Psoas muscle (tissue), 8 donors: Measurements from ENCODE around the gene AVPR1B. TPM values are rescaled to one million over a fixed set of nuclear protein-coding genes. Genes with fewer than 3 reads are reported as not detected.
A peak's percentile ranks its signal among the peaks of the same experiment; 100 is the strongest.

Source experiments
- ATAC-seq, 4 donors: fragments of 200-7000 bp; cut with Tn5 transposase; one replicate each; pipeline ENCODE4 v1.9.1; 2020; ENCODE audit warnings: moderate library complexity in 3 of 4, mild to moderate bottlenecking in 2 of 4
- DNase-seq, 2 donors: peaks; one replicate each; pipeline ENCODE4 v3.0.0-alpha.2; 2020
- H3K27ac ChIP-seq: fragments of 200-600 bp; one replicate; pipeline ENCODE4 v1.8.0; 2022
- H3K27me3 ChIP-seq, 3 donors: fragments of 200-600 bp in 1 of 3; one replicate each; pipeline versions ENCODE4 v1.6.1 to v1.8.0; 2013 to 2022; ENCODE audit warnings: low read length in 2 of 3, mild to moderate bottlenecking in 2 of 3, moderate library complexity in 1 of 3; ENCODE audit not compliant: insufficient read depth in 3 of 3
- H3K36me3 ChIP-seq, 2 donors: fragments of 200-600 bp in 1 of 2; one replicate each; pipeline versions ENCODE4 v1.6.1 to v1.8.0; 2013 to 2022; ENCODE audit warnings: low read depth in 1 of 2, mild to moderate bottlenecking in 1 of 2, moderate library complexity in 1 of 2; ENCODE audit not compliant: insufficient read depth in 1 of 2
- H3K4me1 ChIP-seq: fragments of 200-600 bp; one replicate; pipeline ENCODE4 v1.8.0; 2022
- H3K4me3 ChIP-seq: fragments of 200-600 bp; one replicate; pipeline ENCODE4 v1.8.0; 2022; ENCODE audit warnings: mild to moderate bottlenecking
- H3K9me3 ChIP-seq: fragments of 200-600 bp; one replicate; pipeline ENCODE4 v1.8.0; 2022
- CTCF ChIP-seq: fragments of 200-600 bp; IDR thresholded peaks from one replicate; pipeline ENCODE4 v1.8.0; 2022; ENCODE audit warnings: antibody characterized with exemption
- WGBS, 3 donors: extraction: QIAGEN DNeasy Blood & Tissue Kit; methylation state at CpG; one replicate each; pipeline versions ENCODE4 v1.1.6 to v1.1.7; 2013; 5-methylcytosine and 5-hydroxymethylcytosine counted together
- intact Hi-C, 2 donors: fragments of 100-400 bp; cut with DNase I; formaldehyde crosslinking; loops; one replicate each; pipeline versions ENCODE4 v1.11.0 to v1.14.2; 2022
- polyA plus RNA-seq, 3 donors: library from polyadenylated mRNA; stranded (reverse); fragments of 200-250 nt; gene quantifications; one replicate each; pipeline ENCODE4 v1.2.3, GENCODE V29; 2013
- total RNA-seq, 4 donors: library from RNA; stranded (reverse); fragmentation: NEBNext Ultra II Directional in 2 of 4; extraction: Animal tissue kit (Norgen Biotek cat#: 25700) in 2 of 4; gene quantifications; one replicate each; pipeline versions ENCODE4 v1.2.1 to v1.2.4, GENCODE V29; 2021 to 2023
- donor health status: healthy with polysubstance abuse.
- donor health status: DM: no; HTN: no; CAD: no; lungs with moderate emphysema.
- donor health status: Bipolar disorder and iron deficiency.
- donor health status: healthy.
- donor health status: DM: yes; HTN: yes; CAD: no.
- donor health status: DM: no; HTN: no; CAD: no.
- donor health status: DM: no; HTN: no; CAD: no.
- donor health status: DM: yes; HTN: yes; CAD: no.

AVPR1B gene
- total and polyA plus RNA-seq, 7 donors: not detected

- Histone ChIP-seq H3K4me1 (no peaks in the 10 kb centered on the region), H3K36me3 (no peaks in the 10 kb centered on the region), H3K27ac (no peak overlapping the region), H3K4me3 (no peak overlapping the region), H3K27me3 (no peaks in the 10 kb centered on the region), H3K9me3 (no peaks in the 10 kb centered on the region)
- DNase-seq: peak; percentile 77 to 85
- peak; percentile 88 for TF ChIP-seq CTCF
- WGBS, 3 donors: 44 to 47% (median 47%) methylated on average over 8 of the region's 8 CpGs
- intact Hi-C loops: loop anchor here (1.0 to 5.0 kb wide), 6 partner anchors 74 to 314 kb away; no protein-coding TSS in a partner anchor
- ATAC-seq: peak; percentile 83 to 94 (median 90)
Measured at GRCh38 chr1:206106328-206107167, 10.6 kb downstream of the AVPR1B start.

- H3K4me1 ChIP-seq: no peaks in the 10 kb centered on the region
- TF ChIP-seq CTCF: no peak
- 53 to 65% (median 55%) methylated on average over 4 of the region's 4 CpGs for WGBS, 3 donors
Measured at GRCh38 chr1:206105464-206105995, 11.7 kb downstream of the AVPR1B start.

GRCh38 chr1:206103979-206104378 lies 13.2 kb downstream of the AVPR1B start:
- ATAC-seq: no peak
- Histone ChIP-seq H3K9me3 (no peaks in the 10 kb centered on the region), H3K27me3 (no peaks in the 10 kb centered on the region), H3K27ac (no peak overlapping the region), H3K4me3 (no peak overlapping the region), H3K36me3 (no peaks in the 10 kb centered on the region), H3K4me1 (no peaks in the 10 kb centered on the region)
- no peak for DNase-seq
- 90 to 92% (median 92%) methylated on average over 10 of the region's 10 CpGs for WGBS, 3 donors
- TF ChIP-seq CTCF: no peak
- intact Hi-C loops: no loop called here

More at GRCh38 chr1:206105464-206105995, 11.7 kb downstream of the AVPR1B start:
- no peak overlapping the region for H3K4me3 ChIP-seq
- no peaks in the 10 kb centered on the region for H3K27me3 ChIP-seq
- H3K27ac ChIP-seq: no peak overlapping the region
- H3K36me3 ChIP-seq: no peaks in the 10 kb centered on the region
- intact Hi-C loops: loop anchor here (5.0 kb wide), 4 partner anchors 73 to 313 kb away; no protein-coding TSS in a partner anchor
- H3K9me3 ChIP-seq: no peaks in the 10 kb centered on the region
- ATAC-seq (no peak), DNase-seq (no peak)

- ATAC-seq: no peak
- no peaks in the 10 kb centered on the region for H3K36me3 ChIP-seq
- H3K27ac ChIP-seq: no peak overlapping the region
- no peaks in the 10 kb centered on the region for H3K9me3 ChIP-seq
- DNase-seq: no peak
- no peaks in the 10 kb centered on the region for H3K27me3 ChIP-seq
- TF ChIP-seq CTCF: no peak
- intact Hi-C loops: no loop called here
- H3K4me3 ChIP-seq: no peak overlapping the region
- H3K4me1 ChIP-seq: no peaks in the 10 kb centered on the region
Measured at GRCh38 chr1:206102292-206102936, 14.8 kb downstream of the AVPR1B start.
